SW480 (cell line): ENCODE measurements around the gene EGR4.

Source experiments
- DNase-seq: peaks from one replicate; pipeline ENCODE4 v3.0.0-alpha.2; 2016; ENCODE audit warnings: low spot score

The EGR4 gene

GRCh38 chr2:73249636-73250035 is 43.7 kb downstream of the EGR4 start:
- no peak for DNase-seq

- no peak for DNase-seq
Observed at GRCh38 chr2:73246850-73247249, 46.5 kb downstream of the EGR4 start.

GRCh38 chr2:73244580-73244979 is 48.8 kb downstream of the EGR4 start:
- no peak for DNase-seq

- DNase-seq = no peak
Observed at GRCh38 chr2:73243884-73244570, 49.3 kb downstream of the EGR4 start.
